HG03565 (cell line): ENCODE measurements around the gene IL1RAPL2.
"Not testable (repeated sequence)": the region's sequence is repeated elsewhere in the genome, so short reads cannot be mapped to it uniquely, and the experiment has no call there.

Experiments used
- ATAC-seq: cut with Tn5 transposase; IDR thresholded peaks from one replicate; pipeline ENCODE4 v1.9.1; 2021; ENCODE audit warnings: mild to moderate bottlenecking, moderate library complexity; ENCODE audit not compliant: unreplicated experiment

The IL1RAPL2 gene

GRCh38 chrX:104565791-104566680, at the start of gene IL1RAPL2:
IL1RAPL2 (plus strand) TSS chrX:104566199.
- no peak for ATAC-seq

- no peak for ATAC-seq
Measured at GRCh38 chrX:104522386-104522785, 43.6 kb upstream of the IL1RAPL2 start.

GRCh38 chrX:104523858-104524257, 42.1 kb upstream of the IL1RAPL2 start:
- no peak for ATAC-seq

- no peak for ATAC-seq
Measured at GRCh38 chrX:104539081-104539480, 26.9 kb upstream of the IL1RAPL2 start.

- ATAC-seq, result not testable (repeated sequence)
Measured at GRCh38 chrX:104542447-104542846, 23.6 kb upstream of the IL1RAPL2 start.

GRCh38 chrX:104564335-104564734, 1.7 kb upstream of the IL1RAPL2 start:
- ATAC-seq, result no peak

GRCh38 chrX:104564921-104565703, 887 bp upstream of the IL1RAPL2 start:
- ATAC-seq, result no peak

- no peak for ATAC-seq
Measured at GRCh38 chrX:104566681-104567501, 892 bp downstream of the IL1RAPL2 start.

GRCh38 chrX:104567506-104567905, 1.5 kb downstream of the IL1RAPL2 start:
- ATAC-seq, result no peak

GRCh38 chrX:104568304-104568915, 2.4 kb downstream of the IL1RAPL2 start:
- ATAC-seq, result no peak

GRCh38 chrX:104618106-104618895, 52.3 kb downstream of the IL1RAPL2 start:
- no peak for ATAC-seq

- no peak for ATAC-seq
Measured at GRCh38 chrX:104621781-104622180, 55.8 kb downstream of the IL1RAPL2 start.

GRCh38 chrX:104641176-104641575, 75.2 kb downstream of the IL1RAPL2 start:
- no peak for ATAC-seq

GRCh38 chrX:104647084-104647483, 81.1 kb downstream of the IL1RAPL2 start:
- ATAC-seq, result no peak

GRCh38 chrX:104659005-104659744, 93.2 kb downstream of the IL1RAPL2 start:
- no peak for ATAC-seq

- no peak for ATAC-seq
Measured at GRCh38 chrX:104660092-104660491, 94.1 kb downstream of the IL1RAPL2 start.

GRCh38 chrX:104662694-104663093, 96.7 kb downstream of the IL1RAPL2 start:
- no peak for ATAC-seq

GRCh38 chrX:104665691-104666090, 99.7 kb downstream of the IL1RAPL2 start:
- no peak for ATAC-seq

- ATAC-seq, result no peak
Measured at GRCh38 chrX:104668550-104668949, 102.6 kb downstream of the IL1RAPL2 start.
